GM21619 (cell line): Measurements from ENCODE around the gene INPP5A.

ENCODE experiments used
- ATAC-seq: cut with Tn5 transposase; IDR thresholded peaks from one replicate; pipeline ENCODE4 v1.9.1; 2021; ENCODE audit not compliant: unreplicated experiment

Gene INPP5A

GRCh38 chr10:132624061-132624846 lies 86.7 kb downstream of the INPP5A start:
- no peak for ATAC-seq

- no peak for ATAC-seq
Measured at GRCh38 chr10:132624847-132625471, 87.4 kb downstream of the INPP5A start.

DNA sequence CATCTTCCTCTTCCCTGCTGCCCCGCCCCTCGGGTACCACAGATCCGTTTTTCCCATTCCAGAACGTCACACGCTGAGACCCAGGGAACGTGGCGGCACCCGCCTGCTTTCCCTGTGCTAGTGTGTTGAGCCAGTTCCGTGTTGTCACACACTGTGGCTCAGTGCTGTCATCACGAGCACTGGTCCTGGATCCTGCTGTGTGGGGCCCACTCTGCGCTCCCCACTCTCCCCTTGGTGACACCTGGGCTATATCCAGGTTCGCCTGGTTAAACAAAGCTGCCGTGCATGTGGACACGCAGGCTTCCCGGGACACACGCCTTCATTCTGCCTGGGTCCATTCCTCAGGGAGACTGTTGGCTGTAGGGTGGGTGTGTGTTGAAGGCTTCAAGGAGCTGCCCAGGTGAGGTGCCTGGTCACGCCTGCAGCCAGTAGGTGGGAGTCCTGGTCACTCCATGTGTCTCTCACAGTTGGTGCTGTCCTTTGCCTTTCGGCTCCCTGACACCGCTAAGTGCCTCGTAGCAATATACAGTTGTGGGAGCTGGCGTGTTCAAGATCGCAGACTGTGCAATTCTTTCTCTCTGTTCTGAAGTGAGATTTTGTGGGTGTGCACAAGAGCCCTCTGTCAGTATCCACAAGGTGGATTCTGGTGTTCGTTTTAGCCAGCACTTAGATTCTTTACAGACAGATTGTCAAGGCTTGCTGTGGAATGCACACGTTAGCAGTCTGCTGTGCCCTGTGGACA lies 88.6 kb downstream of the INPP5A start:
- no peak for ATAC-seq

DNA sequence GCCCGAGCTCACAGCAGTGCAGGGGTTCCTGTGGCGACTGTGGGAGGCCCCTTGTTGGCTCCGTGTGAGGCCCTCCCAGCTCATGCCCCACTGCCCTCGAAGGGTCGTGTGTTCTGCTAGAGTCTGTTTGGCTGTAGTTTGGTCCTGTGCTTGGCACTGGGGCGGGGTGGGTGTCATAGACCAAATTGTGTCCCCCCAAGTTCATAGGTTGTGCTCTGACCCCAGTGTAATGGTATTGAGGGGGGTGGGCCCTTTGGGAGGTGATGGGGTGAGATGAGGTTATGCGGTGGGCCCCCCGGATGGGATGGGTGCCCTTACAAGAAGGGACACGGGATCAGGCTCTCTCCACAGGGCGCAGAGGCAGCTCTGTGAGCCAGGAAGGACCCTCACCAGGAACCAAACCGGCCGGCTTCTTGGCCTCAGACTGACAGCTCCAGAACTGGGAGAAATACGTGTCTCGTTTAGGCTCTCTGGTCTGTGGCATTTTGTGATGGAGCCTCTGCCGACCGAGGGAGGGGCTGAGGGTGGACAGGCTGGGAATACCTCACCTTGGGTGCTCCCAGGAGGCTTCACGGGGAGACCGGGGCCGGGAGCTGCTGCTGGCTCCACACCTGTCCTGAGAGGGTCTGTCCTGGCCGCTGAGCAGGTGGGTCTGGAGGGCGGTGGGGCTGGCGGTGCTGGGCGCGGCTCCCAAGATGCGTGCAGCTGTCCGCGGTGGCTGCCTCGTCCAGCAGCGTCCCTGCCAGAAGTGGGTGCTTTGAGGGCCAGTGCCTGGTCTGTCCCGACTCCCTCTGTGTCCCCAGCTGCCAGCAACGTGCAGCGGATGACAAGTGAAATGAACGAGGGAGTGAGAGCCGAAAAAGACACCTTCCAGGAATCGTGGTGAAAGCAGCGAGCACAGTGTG lies 89.4 kb downstream of the INPP5A start:
- no peak for ATAC-seq

GRCh38 chr10:132627666-132628531 lies 90.3 kb downstream of the INPP5A start:
- ATAC-seq, result no peak

GRCh38 chr10:132628966-132629900 lies 91.6 kb downstream of the INPP5A start:
- no peak for ATAC-seq

- no peak for ATAC-seq
Measured at GRCh38 chr10:132630156-132630555, 92.6 kb downstream of the INPP5A start.

GRCh38 chr10:132630666-132631337 lies 93.2 kb downstream of the INPP5A start:
- no peak for ATAC-seq

DNA sequence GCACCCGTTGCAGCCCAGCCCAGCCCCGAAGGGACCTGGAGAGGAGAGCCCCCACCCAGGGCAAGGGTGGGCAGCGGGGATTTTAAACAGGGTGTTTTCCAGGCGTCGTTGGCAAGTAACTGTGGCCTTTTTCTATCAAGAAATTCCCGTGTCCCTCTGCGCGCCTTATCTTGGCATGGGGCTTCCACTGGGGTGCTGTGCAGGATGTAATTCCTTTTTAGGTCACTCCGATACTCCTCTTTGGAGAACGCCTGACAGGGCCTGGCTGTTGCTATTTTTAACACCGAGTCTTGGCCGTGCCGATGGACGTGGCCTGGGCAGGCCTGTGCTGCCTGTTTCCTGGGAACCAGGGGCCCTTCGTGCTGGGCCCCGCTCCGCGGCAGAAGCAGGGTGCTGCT lies 93.8 kb downstream of the INPP5A start:
- ATAC-seq, result no peak

DNA sequence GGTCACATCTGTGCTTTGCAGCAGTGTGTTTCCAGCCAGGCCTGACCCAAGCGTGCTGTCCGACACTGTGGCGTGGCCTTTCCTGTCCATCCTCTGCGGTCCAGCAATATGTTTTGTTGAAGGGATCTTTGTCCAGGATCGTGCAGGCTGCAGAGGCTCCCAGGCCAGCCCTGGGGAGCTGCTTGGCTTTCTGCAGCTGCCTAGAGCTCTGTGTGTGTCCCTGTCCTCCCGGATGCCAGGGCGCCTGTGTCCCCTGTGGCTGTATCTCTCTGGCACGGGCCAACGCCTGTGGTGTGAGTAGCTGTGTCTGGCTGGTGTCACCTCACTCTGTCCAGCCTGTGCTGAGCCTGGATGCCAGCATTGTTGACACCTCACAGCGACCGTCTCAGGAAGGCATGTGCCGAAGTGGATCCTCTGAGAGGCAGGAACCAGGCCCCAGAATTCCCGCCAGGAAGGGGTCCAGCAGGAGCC lies 94.5 kb downstream of the INPP5A start:
- no peak for ATAC-seq

GRCh38 chr10:132632851-132633684 lies 95.5 kb downstream of the INPP5A start:
- ATAC-seq, result no peak

- no peak for ATAC-seq
Measured at GRCh38 chr10:132634241-132634946, 96.8 kb downstream of the INPP5A start.

DNA sequence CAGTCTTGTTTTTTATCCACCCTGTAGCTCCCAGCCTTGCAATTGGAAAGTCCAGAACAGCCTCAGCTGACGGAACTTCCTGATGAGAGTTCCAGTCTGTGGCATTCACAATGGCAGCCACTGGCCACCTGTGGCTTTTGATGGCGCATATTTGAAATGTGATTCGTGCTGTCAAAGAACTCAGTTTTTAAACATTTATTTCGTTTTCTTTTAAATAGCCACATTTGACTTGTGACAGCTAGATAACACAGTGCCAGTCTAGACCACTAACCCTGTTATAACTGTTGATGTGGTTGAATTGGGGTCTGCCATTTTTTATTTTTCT lies 97.3 kb downstream of the INPP5A start:
- ATAC-seq, result no peak

- no peak for ATAC-seq
Measured at GRCh38 chr10:132636358-132636757, 98.8 kb downstream of the INPP5A start.

DNA sequence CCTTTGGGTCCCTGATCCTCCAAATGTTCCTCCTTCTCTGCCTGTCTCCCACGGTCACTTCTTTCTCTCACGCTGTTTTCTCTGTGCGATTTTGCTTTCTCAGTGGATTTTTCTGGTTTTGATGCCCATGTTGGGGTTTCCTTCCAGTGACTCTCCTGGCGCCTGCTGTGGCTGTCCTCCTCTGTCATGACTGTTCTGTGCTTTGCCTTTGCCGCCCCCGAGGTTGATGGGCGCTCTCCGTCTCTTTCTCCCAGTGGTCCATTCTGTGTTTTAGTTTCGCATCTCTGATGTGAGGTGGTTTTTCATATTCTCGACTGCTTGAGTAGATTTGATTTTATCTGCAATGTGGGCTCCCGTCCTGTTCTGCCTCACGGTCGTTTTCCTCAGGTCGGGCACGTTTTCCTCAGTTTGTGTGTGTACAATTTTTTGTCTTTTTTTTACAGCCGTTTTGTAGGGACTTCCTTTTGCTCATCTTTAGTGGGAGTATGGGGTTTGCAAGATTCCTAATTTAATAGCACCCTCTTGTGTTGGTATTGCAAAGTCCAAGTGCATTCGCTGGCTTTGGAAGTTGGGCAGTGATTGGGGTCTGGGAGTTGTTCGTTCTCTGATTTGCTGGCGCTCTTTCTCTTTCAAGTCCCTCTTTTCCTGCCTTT lies 100.0 kb downstream of the INPP5A start:
- ATAC-seq, result no peak

DNA sequence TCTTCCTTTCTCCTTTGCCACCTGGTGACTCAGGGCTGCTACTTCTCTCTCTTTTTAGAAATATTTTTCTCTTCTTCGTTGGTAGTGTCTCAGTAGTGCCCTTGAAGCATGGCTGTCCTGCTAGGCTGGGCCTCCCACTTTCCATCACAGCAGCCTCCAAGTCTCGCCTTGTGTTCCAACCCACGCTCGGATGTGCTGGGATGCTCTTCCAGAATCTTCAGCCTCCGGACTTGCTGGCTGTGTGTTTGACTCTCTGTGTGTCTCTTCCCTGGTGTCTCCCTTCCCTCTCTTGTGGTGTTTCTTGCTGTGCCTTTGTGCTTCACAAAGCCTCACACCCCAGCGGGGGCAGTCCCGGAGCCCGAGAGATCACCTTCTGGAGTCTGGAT lies 100.5 kb downstream of the INPP5A start:
- ATAC-seq, result no peak
